Ecto neural progenitor cell (in vitro differentiated cells): ENCODE data around the gene P2RY4.
"Not testable (repeated sequence)": the region's sequence is repeated elsewhere in the genome, so short reads cannot be mapped to it uniquely, and the experiment has no call there.

Experiments used
- DNase-seq: peaks from one replicate; pipeline ENCODE4 v3.0.0-alpha.2; 2018; ENCODE audit warnings: low spot score

Gene P2RY4

GRCh38 chrX:70260104-70260503, at the start of gene P2RY4:
TSS of gene P2RY4 (minus strand) at chrX:70260204. CDS start at chrX:70259624, 580 bp downstream.
- DNase-seq: no peak

GRCh38 chrX:70301716-70302115, 41.7 kb upstream of the P2RY4 start:
- DNase-seq: no peak

GRCh38 chrX:70293621-70294020, 33.6 kb upstream of the P2RY4 start:
- DNase-seq: no peak

- no peak for DNase-seq
Measured at GRCh38 chrX:70292788-70293187, 32.8 kb upstream of the P2RY4 start.

- DNase-seq: peak; percentile 87
Measured at GRCh38 chrX:70289793-70290770, 30.1 kb upstream of the P2RY4 start, which contains the start of the genes KIF4A and PDZD11. TSS of gene KIF4A (plus strand) at chrX:70290104. CDS start at chrX:70290459, 355 bp downstream. TSS of gene PDZD11 (minus strand) at chrX:70289927. CDS start at chrX:70289341, 586 bp downstream.

GRCh38 chrX:70289168-70289792, 29.3 kb upstream of the P2RY4 start:
- no peak for DNase-seq

- DNase-seq: no peak
Measured at GRCh38 chrX:70281951-70282350, 21.9 kb upstream of the P2RY4 start, which contains the start of gene RAB41. TSS of gene RAB41 (plus strand) at chrX:70282172. CDS start at chrX:70282218, 46 bp downstream.

- no peak for DNase-seq
Measured at GRCh38 chrX:70280573-70280972, 20.6 kb upstream of the P2RY4 start.

- no peak for DNase-seq
Measured at GRCh38 chrX:70279081-70279480, 19.1 kb upstream of the P2RY4 start.

- not testable (repeated sequence) for DNase-seq
Measured at GRCh38 chrX:70274029-70274428, 14.0 kb upstream of the P2RY4 start.

GRCh38 chrX:70268034-70268433, 8.0 kb upstream of the P2RY4 start, which contains the start of gene ARR3:
TSS of gene ARR3 (plus strand) at chrX:70268334. CDS start at chrX:70269386, 1,052 bp downstream.
- no peak for DNase-seq

- no peak for DNase-seq
Measured at GRCh38 chrX:70264784-70265183, 4.8 kb upstream of the P2RY4 start.

GRCh38 chrX:70262952-70263567, 3.1 kb upstream of the P2RY4 start:
- DNase-seq: peak; percentile 64

GRCh38 chrX:70257423-70258288, 2.3 kb downstream of the P2RY4 start:
- DNase-seq: no peak

GRCh38 chrX:70255452-70255851, 4.6 kb downstream of the P2RY4 start:
- no peak for DNase-seq

GRCh38 chrX:70254909-70255308, 5.1 kb downstream of the P2RY4 start:
- no peak for DNase-seq

GRCh38 chrX:70254063-70254400, 6.0 kb downstream of the P2RY4 start:
- no peak for DNase-seq

- DNase-seq: no peak
Measured at GRCh38 chrX:70253377-70254062, 6.5 kb downstream of the P2RY4 start.

GRCh38 chrX:70252491-70252890, 7.5 kb downstream of the P2RY4 start:
- no peak for DNase-seq

GRCh38 chrX:70247252-70247651, 12.8 kb downstream of the P2RY4 start:
- no peak for DNase-seq

- no peak for DNase-seq
Measured at GRCh38 chrX:70244881-70245280, 15.1 kb downstream of the P2RY4 start.
